CD4-positive, alpha-beta T cell treated with Interleukin-17A for 4 hours (primary cell): ENCODE results near the gene MUC5B.
"Not testable (repeated sequence)": the region's sequence is repeated elsewhere in the genome, so short reads cannot be mapped to it uniquely, and the experiment has no call there.

Source experiments
- DNase-seq: peaks from one replicate; pipeline ENCODE4 v3.0.0-alpha.2; 2020; ENCODE audit warnings: mixed read lengths

The MUC5B gene

DNA sequence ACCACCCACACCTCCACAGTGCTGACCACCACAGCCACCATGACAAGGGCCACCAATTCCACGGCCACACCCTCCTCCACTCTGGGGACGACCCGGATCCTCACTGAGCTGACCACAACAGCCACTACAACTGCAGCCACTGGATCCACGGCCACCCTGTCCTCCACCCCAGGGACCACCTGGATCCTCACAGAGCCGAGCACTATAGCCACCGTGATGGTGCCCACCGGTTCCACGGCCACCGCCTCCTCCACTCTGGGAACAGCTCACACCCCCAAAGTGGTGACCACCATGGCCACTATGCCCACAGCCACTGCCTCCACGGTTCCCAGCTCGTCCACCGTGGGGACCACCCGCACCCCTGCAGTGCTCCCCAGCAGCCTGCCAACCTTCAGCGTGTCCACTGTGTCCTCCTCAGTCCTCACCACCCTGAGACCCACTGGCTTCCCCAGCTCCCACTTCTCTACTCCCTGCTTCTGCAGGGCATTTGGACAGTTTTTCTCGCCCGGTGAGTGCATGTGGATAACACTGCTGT, 28.4 kb downstream of the MUC5B start:
- DNase-seq: no peak

- DNase-seq: no peak
These were observed 29.7 kb downstream of the MUC5B start for GRCh38 chr11:1252371-1253102.

- DNase-seq: no peak
These were observed 30.2 kb downstream of the MUC5B start for GRCh38 chr11:1253103-1253485.

DNA sequence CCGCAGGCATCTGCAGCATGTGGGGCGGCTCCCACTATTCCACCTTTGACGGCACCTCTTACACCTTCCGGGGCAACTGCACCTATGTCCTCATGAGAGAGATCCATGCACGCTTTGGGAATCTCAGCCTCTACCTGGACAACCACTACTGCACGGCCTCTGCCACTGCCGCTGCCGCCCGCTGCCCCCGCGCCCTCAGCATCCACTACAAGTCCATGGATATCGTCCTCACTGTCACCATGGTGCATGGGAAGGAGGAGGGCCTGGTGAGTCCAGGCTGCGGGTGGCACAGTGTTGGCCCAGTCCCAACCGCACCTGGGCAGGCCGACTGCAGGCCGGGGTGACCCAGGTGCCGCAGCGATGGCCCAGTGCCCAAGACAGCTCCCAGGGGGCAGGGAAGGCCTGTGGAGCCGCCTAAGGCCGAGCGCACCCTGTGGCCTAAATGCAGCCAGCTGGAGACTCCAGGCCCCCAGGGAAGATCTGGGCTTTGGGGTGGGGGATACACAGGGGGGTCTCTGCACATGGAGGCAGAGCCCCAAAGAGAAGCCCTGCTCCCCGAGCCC, 31.3 kb downstream of the MUC5B start:
- no peak for DNase-seq

GRCh38 chr11:1254733-1255132, 31.9 kb downstream of the MUC5B start:
- no peak for DNase-seq

DNA sequence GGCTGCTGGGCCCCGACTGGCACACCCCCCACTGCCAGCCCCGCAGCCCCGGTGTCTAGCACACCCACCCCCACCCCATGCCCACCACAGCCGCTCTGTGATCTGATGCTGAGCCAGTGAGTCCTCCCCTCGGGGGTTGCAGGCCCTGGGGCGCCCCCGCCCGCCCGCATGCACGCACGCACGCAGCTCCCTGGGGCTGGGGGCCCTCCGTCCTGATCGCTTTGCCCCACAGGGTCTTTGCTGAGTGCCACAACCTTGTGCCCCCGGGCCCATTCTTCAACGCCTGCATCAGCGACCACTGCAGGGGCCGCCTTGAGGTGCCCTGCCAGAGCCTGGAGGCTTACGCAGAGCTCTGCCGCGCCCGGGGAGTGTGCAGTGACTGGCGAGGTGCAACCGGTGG, 32.3 kb downstream of the MUC5B start:
- DNase-seq: no peak

DNA sequence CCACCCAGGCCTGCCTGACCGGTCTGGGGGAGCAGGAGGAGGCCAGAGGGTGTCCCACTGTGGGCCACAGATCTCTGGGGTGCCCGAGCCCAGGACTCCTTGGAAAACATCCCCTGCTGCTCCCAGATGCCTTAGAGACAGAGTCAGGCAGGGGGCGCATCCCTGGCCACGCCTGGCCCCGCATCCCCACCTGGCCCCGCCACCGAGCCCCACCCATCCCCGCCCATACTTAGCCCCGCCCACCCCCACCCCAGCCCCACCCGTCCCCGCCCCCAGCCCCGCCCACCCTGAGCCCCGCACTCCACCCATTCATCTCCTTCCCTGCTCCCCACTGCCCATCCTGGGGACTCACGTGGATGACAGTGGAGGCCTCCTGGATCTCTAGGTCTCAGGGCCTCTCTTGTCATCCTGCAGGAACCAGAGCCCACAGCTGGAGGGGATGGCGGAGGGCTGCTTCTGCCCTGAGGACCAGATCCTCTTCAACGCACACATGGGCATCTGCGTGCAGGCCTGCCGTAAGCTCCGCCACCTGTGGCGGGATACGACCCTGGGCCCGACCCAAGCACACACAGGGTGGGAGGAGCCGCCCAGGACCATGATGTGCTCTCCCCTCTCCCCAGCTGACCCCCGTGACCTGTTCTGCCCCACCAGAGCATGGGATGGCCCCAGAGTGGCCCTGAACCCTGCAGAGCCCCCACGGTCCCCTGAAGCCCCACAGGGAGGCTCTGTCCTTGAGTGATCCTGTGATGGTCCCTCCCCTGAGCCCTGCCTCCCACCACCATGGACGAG, 33.6 kb downstream of the MUC5B start:
- DNase-seq: no peak

GRCh38 chr11:1257366-1257765, 34.5 kb downstream of the MUC5B start:
- no peak for DNase-seq

GRCh38 chr11:1257916-1258315, 35.0 kb downstream of the MUC5B start:
- DNase-seq: no peak

GRCh38 chr11:1258401-1259075, 35.7 kb downstream of the MUC5B start:
- no peak for DNase-seq

DNA sequence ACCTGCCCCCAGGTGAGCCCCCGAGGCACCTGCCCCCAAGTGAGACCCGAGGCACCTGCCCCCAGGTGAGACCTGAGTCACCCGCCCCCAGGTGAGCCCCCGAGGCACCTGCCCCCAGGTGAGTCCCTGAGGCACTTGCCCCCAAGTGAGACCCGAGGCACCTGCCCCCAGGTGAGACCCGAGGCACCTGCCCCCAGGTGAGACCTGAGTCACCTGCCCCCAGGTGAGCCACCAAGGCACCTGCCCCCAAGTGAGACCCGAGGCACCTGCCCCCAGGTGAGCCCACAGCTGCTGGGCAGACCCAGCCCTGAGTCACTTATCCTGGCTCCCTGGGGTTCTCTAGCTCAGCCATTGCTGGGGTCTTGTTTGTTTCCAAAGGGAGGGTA, 36.2 kb downstream of the MUC5B start:
- no peak for DNase-seq

GRCh38 chr11:1259561-1259960, 36.7 kb downstream of the MUC5B start:
- DNase-seq: no peak

DNA sequence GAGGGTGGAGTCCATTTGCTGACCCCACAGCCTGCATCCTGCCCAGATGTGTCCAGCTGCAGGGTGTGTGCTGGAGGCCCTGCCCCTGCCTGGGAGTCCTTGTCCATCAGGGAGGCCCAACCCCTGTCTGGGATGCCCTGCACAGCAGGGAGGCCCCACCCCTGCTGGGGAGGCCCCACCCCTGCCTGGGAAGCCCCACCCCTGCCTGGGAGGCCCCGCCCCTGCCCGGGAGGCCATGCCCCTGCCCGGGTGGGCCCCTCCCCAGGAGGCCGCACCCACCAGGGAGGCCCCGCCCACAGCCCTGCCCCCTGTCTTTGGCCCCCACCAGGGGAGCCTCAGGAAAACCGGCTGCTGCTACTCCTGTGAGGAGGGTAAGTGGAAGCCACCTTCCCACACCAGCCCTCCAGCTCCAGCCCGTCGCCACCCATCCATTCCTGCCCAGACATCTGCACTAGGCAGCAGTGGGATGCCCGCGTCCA, 37.2 kb downstream of the MUC5B start:
- peak; percentile 22 for DNase-seq

DNA sequence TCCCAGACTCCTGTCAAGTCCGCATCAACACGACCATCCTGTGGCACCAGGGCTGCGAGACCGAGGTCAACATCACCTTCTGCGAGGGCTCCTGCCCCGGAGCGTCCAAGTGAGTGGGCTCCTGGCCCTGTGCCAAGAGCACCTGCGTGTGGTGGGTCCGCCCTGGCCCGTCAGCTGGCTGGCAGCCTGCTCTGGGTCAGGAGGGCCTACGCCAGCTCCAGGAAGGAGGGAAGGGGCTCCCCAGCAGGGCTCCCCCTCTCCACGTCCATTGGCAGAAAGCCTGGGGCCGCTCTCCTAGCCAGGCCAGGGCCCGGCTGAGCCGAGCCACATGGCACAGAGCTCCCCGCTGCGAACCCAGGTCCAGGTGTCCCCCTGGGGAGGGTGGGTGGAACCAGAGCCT, 37.8 kb downstream of the MUC5B start:
- no peak for DNase-seq

DNA sequence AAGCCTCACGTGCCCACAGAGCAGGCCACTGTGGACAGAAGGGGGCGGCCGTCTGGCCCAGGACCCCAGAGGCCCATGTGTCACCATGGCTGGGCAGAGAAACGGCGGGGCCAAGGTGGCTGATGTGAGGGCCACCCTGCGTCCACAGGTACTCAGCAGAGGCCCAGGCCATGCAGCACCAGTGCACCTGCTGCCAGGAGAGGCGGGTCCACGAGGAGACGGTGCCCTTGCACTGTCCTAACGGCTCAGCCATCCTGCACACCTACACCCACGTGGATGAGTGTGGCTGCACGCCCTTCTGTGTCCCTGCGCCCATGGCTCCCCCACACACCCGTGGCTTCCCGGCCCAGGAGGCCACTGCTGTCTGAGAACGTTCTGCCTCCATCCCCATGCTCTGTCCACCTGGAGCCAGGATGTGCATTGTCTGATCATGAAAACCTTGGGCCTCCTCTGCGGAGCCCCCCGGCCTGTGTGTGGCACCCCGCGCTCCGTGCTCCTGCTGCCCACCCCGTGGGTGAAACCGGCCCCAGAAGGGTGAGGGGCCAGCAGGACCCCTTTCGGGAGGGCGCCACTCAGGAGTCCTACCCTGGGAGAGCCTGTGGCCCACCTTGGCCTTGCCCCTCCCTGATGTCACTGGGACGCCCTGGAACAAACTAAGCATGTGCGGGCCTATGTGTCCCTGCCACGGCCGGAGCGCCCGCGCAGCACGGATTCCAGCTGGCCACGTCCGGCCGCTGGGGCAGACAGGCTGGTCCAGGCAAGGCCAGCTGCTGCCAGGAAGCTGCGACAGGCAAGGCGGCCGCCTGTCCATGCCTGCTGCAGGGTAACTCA, 38.6 kb downstream of the MUC5B start:
- DNase-seq: no peak

GRCh38 chr11:1262172-1263006, 39.5 kb downstream of the MUC5B start:
- DNase-seq: peak; percentile 95

DNA sequence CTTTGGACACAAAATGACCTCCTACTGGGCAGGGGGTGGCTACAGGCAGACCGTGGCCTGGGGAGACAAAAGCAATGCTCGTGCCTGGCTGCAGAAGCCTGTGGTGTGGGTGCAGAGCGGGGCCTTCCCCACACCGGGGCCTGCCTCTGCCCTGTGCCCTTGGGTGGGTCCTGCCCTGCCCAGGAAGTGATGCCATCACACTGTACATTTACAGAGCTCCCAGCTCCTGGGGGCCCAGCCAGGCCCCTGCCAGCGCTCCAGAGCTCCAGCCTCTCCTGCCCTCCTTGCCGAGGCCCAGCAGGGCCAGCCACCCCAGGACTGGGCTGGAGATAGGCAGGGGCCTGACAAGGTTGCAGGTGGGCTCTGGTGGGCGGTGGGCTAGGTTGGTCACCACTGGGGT, 40.1 kb downstream of the MUC5B start:
- peak; percentile 29 for DNase-seq

- DNase-seq: peak; percentile 28
These were observed 41.6 kb downstream of the MUC5B start for GRCh38 chr11:1264444-1264843.

DNA sequence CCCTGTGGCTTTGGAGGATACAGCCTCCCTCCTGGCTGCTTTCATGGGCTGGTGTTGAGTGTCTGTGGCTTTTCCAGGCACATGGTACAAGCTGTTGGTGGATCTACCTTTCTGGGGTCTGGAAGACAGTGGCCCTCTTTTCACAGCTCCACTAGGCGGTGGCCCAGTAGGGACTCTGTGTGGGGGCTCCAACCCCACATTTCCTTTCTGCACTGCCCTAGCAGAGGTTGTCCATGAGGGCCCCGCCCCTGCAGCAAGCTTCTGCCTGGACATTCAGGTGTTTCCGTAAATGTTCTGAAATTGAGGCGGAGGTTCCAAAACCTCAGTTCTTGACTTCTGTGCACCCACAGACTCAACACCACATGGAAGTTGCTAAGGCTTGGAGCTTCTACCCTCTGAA, 42.6 kb downstream of the MUC5B start:
- not testable (repeated sequence) for DNase-seq

DNA sequence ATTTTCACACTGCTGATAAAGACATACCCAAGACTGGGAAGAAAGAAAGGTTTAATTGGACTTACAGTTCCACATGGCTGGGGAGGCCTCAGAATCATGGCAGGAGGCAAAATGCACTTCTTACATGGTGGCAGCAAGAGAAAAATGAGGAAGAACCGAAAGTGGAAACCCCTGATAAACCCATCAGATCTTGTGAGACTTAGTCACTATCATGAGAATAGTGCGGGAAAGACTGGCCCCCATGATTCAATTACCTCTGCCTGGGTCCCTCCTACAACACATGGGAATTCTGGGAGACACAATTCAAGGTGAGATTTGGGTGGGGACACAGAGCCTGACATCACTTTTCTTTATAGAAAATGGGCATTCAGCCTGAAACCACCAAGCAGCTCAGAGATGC, 44.1 kb downstream of the MUC5B start:
- not testable (repeated sequence) for DNase-seq

- DNase-seq: no peak
These were observed 44.7 kb downstream of the MUC5B start for GRCh38 chr11:1267441-1268100.
